Activated T-cell treated with anti-CD3 and anti-CD28 coated beads, Interleukin-2, amount 50 U/mL, for 24 hours (primary cell): Measurements from ENCODE around the gene CREB5.

Experiments
- DNase-seq: peaks from one replicate; pipeline ENCODE4 v3.0.0-alpha.2; 2020
- H3K27ac Mint-ChIP-seq: 2 replicates; pipeline ENCODE4 v1.8.0; 2020; ENCODE audit warnings: mild to moderate bottlenecking, mixed read lengths
- H3K27me3 Mint-ChIP-seq: 2 replicates; pipeline ENCODE4 v1.8.0; 2020; ENCODE audit warnings: mixed read lengths
- H3K36me3 Mint-ChIP-seq: 2 replicates; pipeline ENCODE4 v1.8.0; 2020; ENCODE audit warnings: low read depth, mixed read lengths
- H3K4me1 Mint-ChIP-seq: 2 replicates; pipeline ENCODE4 v1.8.0; 2020; ENCODE audit warnings: low read depth, mixed read lengths
- H3K4me3 Mint-ChIP-seq: 2 replicates; pipeline ENCODE4 v1.8.0; 2020; ENCODE audit warnings: mild to moderate bottlenecking, moderate library complexity, mixed read lengths
- H3K9me3 Mint-ChIP-seq: 2 replicates; pipeline ENCODE4 v1.8.0; 2020; ENCODE audit warnings: mixed read lengths

CREB5 gene

GRCh38 chr7:28470344-28470743 is 58.0 kb downstream of the CREB5 start:
- H3K9me3 Mint-ChIP-seq = no peaks in the 10 kb centered on the region
- no peaks in the 10 kb centered on the region for H3K36me3 Mint-ChIP-seq
- H3K4me1 Mint-ChIP-seq = no peaks in the 10 kb centered on the region
- no peak overlapping the region for H3K4me3 Mint-ChIP-seq
- no peak overlapping the region for H3K27ac Mint-ChIP-seq
- no peak for DNase-seq
- peaks cover 46% of the 10 kb centered on the region for H3K27me3 Mint-ChIP-seq

DNA sequence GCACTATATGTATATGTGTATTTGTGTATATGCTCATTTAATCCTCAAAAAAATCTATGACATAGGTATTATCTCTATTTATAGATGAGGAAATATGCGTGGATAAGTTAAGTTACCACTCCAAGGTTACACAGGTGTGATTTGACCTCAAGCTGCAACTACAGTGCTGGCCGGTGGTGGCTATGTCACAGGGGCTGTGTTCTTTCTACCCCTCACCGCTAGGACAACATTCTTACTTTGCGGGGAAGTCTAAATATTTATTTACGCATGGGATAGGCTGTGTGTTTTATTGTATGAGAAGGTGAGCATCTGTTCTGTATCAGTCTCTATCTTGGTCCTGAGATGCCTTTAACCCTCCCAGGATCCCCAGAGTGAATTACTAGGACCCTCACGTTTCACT is 60.0 kb downstream of the CREB5 start:
- Mint-ChIP-seq H3K27ac (no peak overlapping the region), H3K4me3 (no peak overlapping the region), H3K9me3 (no peaks in the 10 kb centered on the region), H3K4me1 (no peaks in the 10 kb centered on the region), H3K27me3 (peaks cover 47% of the 10 kb centered on the region), H3K36me3 (no peaks in the 10 kb centered on the region)
- DNase-seq = no peak

- peaks cover 40% of the 10 kb centered on the region for H3K27me3 Mint-ChIP-seq
- no peaks in the 10 kb centered on the region for H3K4me1 Mint-ChIP-seq
- no peak overlapping the region for H3K4me3 Mint-ChIP-seq
- H3K27ac Mint-ChIP-seq = no peak overlapping the region
- no peaks in the 10 kb centered on the region for H3K9me3 Mint-ChIP-seq
- no peak for DNase-seq
- H3K36me3 Mint-ChIP-seq = no peaks in the 10 kb centered on the region
Observed at GRCh38 chr7:28473571-28474281, 61.4 kb downstream of the CREB5 start.

DNA sequence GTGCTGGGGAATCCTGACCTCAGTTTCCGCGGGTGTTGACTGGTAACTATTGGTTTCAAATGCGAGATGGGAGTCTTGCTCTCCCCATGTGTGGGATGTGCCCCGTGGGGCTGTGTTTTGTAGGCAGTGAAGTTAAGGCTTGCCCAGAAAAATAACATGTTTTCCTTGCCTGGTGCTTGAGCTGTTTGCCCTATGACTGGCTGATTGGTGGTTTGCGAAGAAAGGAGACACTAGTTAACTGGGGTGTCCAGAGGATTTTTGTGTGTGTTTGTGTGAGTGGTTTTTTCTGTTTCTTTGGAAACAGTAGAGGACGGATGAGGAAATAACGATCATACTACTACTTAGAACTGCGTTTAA is 61.9 kb downstream of the CREB5 start:
- Mint-ChIP-seq H3K9me3 (no peaks in the 10 kb centered on the region), H3K27me3 (peaks cover 40% of the 10 kb centered on the region), H3K36me3 (no peaks in the 10 kb centered on the region), H3K4me1 (no peaks in the 10 kb centered on the region), H3K27ac (no peak overlapping the region), H3K4me3 (no peak overlapping the region)
- no peak for DNase-seq

- Mint-ChIP-seq H3K27me3 (peaks cover 40% of the 10 kb centered on the region), H3K27ac (no peak overlapping the region), H3K4me3 (no peak overlapping the region), H3K4me1 (no peaks in the 10 kb centered on the region), H3K9me3 (no peaks in the 10 kb centered on the region), H3K36me3 (no peaks in the 10 kb centered on the region)
- DNase-seq = no peak
Observed at GRCh38 chr7:28474640-28475039, 62.3 kb downstream of the CREB5 start.

DNA sequence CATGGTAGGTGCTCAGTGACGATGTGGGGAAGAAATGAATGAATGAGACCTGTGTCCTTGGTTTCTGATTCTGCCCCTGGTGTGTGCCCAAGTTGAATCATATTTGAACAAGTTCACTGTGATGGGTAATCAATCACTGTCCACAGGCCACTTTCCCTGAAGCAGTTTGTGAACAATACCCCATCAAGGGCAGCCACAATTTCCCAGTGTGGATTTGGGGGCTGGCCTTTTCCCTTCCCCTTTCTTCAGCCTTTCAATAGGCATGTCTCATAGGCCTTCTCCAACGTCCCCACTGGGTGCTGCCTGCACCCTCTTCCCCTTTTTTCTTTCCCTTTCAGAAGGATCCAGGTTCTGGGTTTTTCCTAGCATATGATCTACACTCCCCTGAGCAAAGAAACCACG is 64.7 kb downstream of the CREB5 start:
- Mint-ChIP-seq H3K4me1 (peaks cover 3% of the 10 kb centered on the region), H3K9me3 (no peaks in the 10 kb centered on the region), H3K36me3 (no peaks in the 10 kb centered on the region), H3K27ac (no peak overlapping the region), H3K27me3 (peaks cover 48% of the 10 kb centered on the region), H3K4me3 (no peak overlapping the region)
- no peak for DNase-seq

DNA sequence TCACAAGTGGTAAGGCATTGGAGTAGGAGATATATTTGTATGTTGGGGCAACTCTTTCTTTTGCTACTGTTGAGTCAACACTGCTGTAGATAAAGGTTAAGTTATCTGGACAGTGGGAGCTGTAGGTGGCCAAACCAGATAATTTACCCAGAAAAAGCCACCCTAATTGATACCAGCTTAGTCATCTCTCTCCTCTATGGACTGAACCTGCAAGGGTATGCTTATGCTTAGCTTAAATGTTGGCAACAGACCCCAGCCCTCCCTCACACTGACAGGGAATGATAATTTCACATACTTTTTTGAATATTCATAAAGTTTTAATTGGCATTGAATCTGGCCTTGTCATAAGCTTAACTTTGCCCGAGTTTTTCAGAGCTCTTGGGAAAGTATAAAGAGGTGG is 66.3 kb downstream of the CREB5 start:
- H3K27ac Mint-ChIP-seq = no peak overlapping the region
- no peak overlapping the region for H3K4me3 Mint-ChIP-seq
- no peaks in the 10 kb centered on the region for H3K9me3 Mint-ChIP-seq
- peaks cover 51% of the 10 kb centered on the region for H3K27me3 Mint-ChIP-seq
- H3K36me3 Mint-ChIP-seq = no peaks in the 10 kb centered on the region
- no peak for DNase-seq
- peaks cover 3% of the 10 kb centered on the region for H3K4me1 Mint-ChIP-seq

DNA sequence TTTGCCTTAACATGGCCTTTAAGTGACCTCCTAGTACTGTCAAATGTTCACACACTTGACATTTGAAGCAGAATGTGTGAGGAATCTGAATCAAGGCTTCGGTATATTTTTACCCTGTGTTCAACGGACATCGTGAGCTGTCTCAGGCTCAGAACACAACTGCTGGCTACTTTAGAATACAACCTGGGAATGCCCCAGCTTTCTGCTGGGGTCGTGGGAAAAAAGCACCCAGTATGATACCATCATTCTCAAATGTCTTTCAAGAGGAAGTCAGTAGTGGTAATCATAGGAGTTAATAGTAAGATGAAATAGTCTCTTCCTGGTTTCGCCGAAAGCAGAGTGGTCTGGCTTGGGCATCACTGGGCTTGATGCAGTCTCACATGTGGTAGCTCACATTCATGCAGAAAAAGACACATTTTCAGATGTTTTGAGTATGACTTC is 67.2 kb downstream of the CREB5 start:
- Mint-ChIP-seq H3K4me3 (no peak overlapping the region), H3K4me1 (peaks cover 3% of the 10 kb centered on the region), H3K9me3 (no peaks in the 10 kb centered on the region), H3K27me3 (peaks cover 44% of the 10 kb centered on the region), H3K27ac (no peak overlapping the region), H3K36me3 (no peaks in the 10 kb centered on the region)
- DNase-seq = no peak

DNA sequence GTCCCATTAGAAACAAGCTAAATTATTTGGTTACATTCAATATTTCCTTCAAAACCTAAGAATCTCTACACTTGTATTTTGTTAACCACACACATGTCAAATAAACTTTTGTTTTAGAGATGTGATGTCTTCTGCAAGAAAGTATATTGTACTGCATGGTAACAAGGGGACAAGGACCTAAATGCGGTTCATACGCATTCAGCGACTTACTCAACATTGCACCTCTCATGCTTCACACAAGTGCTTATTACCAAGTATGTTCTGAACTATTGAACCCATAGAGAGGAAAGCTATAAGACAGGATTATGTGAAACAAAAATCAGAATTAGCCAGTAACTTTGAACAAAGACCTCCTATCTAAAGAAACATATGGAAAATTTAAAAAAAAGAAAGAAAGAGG is 68.3 kb downstream of the CREB5 start:
- Mint-ChIP-seq H3K4me1 (peaks cover 3% of the 10 kb centered on the region), H3K4me3 (no peak overlapping the region), H3K27ac (no peak overlapping the region), H3K27me3 (peaks cover 40% of the 10 kb centered on the region), H3K36me3 (no peaks in the 10 kb centered on the region), H3K9me3 (no peaks in the 10 kb centered on the region)
- DNase-seq = no peak

DNA sequence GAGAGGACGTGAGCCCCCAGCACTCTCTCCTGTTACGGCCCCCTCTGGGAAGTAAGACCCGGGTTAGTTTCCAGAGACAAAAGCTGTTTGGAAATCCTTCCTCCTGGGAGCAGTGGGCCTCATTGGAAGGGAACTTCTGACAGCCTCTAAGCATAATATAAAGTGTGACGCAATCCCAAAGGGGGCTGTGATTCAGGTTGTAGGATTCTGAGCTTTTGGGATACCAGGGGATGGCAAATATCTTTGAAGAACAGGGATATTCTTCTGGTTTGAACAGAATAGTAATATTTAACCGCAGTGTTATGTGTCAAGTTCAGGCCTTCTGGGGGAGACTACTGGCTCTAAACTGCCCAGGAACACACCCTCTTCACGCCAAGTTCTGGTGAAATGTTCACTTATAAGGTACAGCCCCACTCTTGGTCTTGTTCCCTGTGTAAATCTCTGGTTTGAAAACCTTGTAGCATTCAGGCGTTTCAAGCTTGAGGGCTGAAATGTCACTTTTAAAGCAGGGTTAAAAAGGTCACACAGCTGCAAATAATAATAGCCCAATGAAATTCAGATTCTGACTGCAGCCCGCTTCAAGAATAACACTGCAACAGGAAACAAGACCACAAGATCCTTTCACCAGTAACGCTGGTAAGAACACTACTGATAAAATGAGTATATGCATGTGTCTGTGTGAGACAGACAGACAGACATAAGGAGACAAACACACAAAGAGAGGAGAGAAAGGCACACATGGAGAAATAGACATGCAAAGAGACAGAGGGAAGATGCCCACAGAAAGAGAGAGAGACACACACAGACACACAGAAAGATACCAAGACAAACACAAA is 69.0 kb downstream of the CREB5 start:
- H3K27ac Mint-ChIP-seq = no peak overlapping the region
- H3K4me1 Mint-ChIP-seq = peaks cover 3% of the 10 kb centered on the region
- H3K4me3 Mint-ChIP-seq = no peak overlapping the region
- H3K36me3 Mint-ChIP-seq = no peaks in the 10 kb centered on the region
- H3K27me3 Mint-ChIP-seq = peaks cover 32% of the 10 kb centered on the region
- DNase-seq = no peak
- H3K9me3 Mint-ChIP-seq = no peaks in the 10 kb centered on the region

DNA sequence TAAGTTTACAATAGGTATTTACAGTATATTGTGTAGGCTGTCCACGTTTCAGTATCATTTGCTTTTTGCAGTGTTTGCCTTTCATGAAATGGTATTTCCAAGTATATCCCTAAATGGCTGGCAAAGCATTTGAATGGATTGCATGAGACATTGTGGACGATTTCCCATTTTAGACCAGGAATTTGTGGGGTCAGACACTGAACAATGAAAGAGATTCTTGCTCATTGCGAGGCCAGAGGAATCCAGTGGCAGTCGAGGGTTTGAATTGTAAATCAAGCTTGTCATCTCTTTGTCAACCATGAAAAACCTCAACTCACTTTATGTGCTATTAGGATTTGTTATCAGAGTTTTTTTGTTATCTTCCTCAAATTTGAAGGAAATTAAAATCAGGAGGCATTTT is 70.8 kb downstream of the CREB5 start:
- H3K4me3 Mint-ChIP-seq = no peak overlapping the region
- peaks cover 23% of the 10 kb centered on the region for H3K27me3 Mint-ChIP-seq
- no peak overlapping the region for H3K27ac Mint-ChIP-seq
- H3K4me1 Mint-ChIP-seq = peaks cover 3% of the 10 kb centered on the region
- DNase-seq = no peak
- H3K36me3 Mint-ChIP-seq = no peaks in the 10 kb centered on the region
- no peaks in the 10 kb centered on the region for H3K9me3 Mint-ChIP-seq

DNA sequence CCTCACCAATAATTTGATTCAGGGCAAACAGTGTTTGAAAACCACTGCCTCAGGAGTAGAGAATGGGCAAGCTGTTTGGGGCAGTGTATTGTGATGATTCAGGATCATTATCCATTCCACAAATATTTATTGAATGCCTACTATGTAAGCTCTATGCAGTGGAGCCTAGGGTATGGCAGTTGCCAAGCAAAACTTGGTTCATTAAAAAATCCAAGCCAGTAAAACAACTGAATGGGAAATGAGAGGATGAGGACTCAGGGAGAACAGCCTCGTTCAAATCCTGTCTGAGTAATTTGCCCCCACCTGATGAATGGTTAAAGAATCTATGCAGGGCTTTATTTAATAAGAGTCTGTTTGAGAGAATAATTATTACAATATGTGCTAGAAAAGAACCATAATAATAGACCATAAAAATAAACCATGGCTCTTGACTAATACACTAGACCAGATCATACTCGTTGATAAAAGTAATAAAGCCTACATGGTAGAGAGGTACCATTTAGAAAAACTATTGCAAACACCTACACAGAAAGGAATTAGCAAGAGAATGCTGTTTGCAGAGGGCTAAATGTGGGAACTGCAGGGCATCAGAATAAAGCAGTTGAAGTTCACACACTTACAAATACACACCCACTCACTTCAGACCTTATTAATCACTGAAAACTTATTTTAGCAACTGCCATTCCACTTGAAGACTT is 71.7 kb downstream of the CREB5 start:
- peaks cover 3% of the 10 kb centered on the region for H3K4me1 Mint-ChIP-seq
- DNase-seq = no peak
- H3K4me3 Mint-ChIP-seq = no peak overlapping the region
- no peaks in the 10 kb centered on the region for H3K36me3 Mint-ChIP-seq
- no peak overlapping the region for H3K27ac Mint-ChIP-seq
- H3K27me3 Mint-ChIP-seq = peaks cover 26% of the 10 kb centered on the region
- H3K9me3 Mint-ChIP-seq = no peaks in the 10 kb centered on the region

GRCh38 chr7:28484606-28484935 is 72.3 kb downstream of the CREB5 start:
- Mint-ChIP-seq H3K27me3 (peaks cover 26% of the 10 kb centered on the region), H3K27ac (no peak overlapping the region), H3K9me3 (no peaks in the 10 kb centered on the region), H3K36me3 (no peaks in the 10 kb centered on the region), H3K4me1 (peaks cover 3% of the 10 kb centered on the region), H3K4me3 (no peak overlapping the region)
- no peak for DNase-seq

DNA sequence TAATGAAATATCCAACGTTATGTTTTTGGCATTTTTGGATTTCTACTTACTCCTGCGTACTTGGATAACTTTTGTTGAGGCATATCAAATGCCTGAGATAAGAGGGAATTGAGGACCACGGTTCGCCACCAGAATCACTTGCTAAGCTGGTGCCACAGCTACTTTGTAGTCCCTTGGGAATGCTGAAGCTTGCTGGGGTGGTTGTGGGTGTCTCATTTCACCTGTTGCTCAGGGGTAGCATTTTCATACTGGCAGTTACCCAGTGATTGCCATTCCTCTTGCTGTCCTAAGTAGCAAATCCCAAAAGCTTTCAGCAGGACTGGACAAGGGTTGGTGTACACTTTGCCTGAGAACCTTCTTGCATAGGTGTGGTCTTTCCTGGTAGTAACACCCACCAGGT is 75.2 kb downstream of the CREB5 start:
- peaks cover 14% of the 10 kb centered on the region for H3K27me3 Mint-ChIP-seq
- H3K36me3 Mint-ChIP-seq = no peaks in the 10 kb centered on the region
- DNase-seq = no peak
- no peaks in the 10 kb centered on the region for H3K9me3 Mint-ChIP-seq
- H3K27ac Mint-ChIP-seq = no peak overlapping the region
- H3K4me3 Mint-ChIP-seq = no peak overlapping the region
- no peaks in the 10 kb centered on the region for H3K4me1 Mint-ChIP-seq
